Peyer's patch (tissue), 4 donors: ENCODE measurements around the gene SIGLEC7. TPM values are rescaled to one million over a fixed set of nuclear protein-coding genes. Genes with fewer than 3 reads are reported as not detected.

Source experiments
- DNase-seq, 3 donors: peaks; one replicate each; pipeline ENCODE4 v3.0.0-alpha.2; 2017 to 2019
- H3K27ac ChIP-seq, 4 donors: fragments of 200-600 bp; sonication (generic); one replicate each; pipeline ENCODE4 v1.5.1; 2016 to 2019
- H3K27me3 ChIP-seq, 2 donors: fragments of 200-600 bp; sonication (generic); one replicate each; pipeline ENCODE4 v1.5.1; 2019
- H3K36me3 ChIP-seq, 3 donors: fragments of 200-600 bp; sonication (generic); one replicate each; pipeline ENCODE4 v1.5.1; 2016 to 2019
- H3K4me1 ChIP-seq, 4 donors: fragments of 200-600 bp; sonication (generic); one replicate each; pipeline ENCODE4 v1.5.1; 2016 to 2019
- H3K4me3 ChIP-seq, 4 donors: fragments of 200-600 bp; sonication (generic); 1 replicate in 3 of 4; 2 replicates in 1 of 4; pipeline ENCODE4 v1.5.1; 2016 to 2019; ENCODE audit warnings: mild to moderate bottlenecking in 1 of 4
- H3K9me3 ChIP-seq, 4 donors: fragments of 200-600 bp; sonication (generic); one replicate each; pipeline ENCODE4 v1.5.1; 2016 to 2019; ENCODE audit warnings: mild to moderate bottlenecking in 1 of 4
- POLR2A ChIP-seq, 2 donors: fragments of 450-650 bp; IDR thresholded peaks; one replicate each; pipeline ENCODE4 v1.5.1; 2017; ENCODE audit warnings: antibody characterized with exemption in 2 of 2, mild to moderate bottlenecking in 2 of 2, moderate library complexity in 2 of 2
- total RNA-seq, 4 donors: library from RNA; depleted of rRNA; stranded (reverse); fragments of >200 nt; gene quantifications; one replicate each; pipeline ENCODE4 v1.1.0, GENCODE V29; 2016
- TF ChIP-seq, protein P1 (sequence below), 6 experiments: fragments of 450-650 bp in 4 of 6; fragments of 200-600 bp in 2 of 6; sonication (generic) in 1 of 6; IDR thresholded peaks; one replicate each; pipeline ENCODE4 v1.5.1; 2017 to 2019; ENCODE audit warnings: antibody characterized with exemption in 6 of 6, mild to moderate bottlenecking in 3 of 6, moderate library complexity in 1 of 6

The SIGLEC7 gene
- total RNA-seq, 4 donors from 2014 or later, result not detected

GRCh38 chr19:51172223-51172622 lies 30.1 kb downstream of the SIGLEC7 start:
- no peaks in the 10 kb centered on the region for H3K27me3 ChIP-seq
- no peak overlapping the region for H3K4me3 ChIP-seq
- DNase-seq, result no peak
- no peaks in the 10 kb centered on the region for H3K36me3 ChIP-seq
- no peak for TF ChIP-seq POLR2A (IDR thresholded peaks at IDR 0.05)
- TF ChIP-seq, protein P1, sequence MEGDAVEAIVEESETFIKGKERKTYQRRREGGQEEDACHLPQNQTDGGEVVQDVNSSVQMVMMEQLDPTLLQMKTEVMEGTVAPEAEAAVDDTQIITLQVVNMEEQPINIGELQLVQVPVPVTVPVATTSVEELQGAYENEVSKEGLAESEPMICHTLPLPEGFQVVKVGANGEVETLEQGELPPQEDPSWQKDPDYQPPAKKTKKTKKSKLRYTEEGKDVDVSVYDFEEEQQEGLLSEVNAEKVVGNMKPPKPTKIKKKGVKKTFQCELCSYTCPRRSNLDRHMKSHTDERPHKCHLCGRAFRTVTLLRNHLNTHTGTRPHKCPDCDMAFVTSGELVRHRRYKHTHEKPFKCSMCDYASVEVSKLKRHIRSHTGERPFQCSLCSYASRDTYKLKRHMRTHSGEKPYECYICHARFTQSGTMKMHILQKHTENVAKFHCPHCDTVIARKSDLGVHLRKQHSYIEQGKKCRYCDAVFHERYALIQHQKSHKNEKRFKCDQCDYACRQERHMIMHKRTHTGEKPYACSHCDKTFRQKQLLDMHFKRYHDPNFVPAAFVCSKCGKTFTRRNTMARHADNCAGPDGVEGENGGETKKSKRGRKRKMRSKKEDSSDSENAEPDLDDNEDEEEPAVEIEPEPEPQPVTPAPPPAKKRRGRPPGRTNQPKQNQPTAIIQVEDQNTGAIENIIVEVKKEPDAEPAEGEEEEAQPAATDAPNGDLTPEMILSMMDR (IDR thresholded peaks at IDR 0.05), result no peak
- H3K4me1 ChIP-seq, result no peaks in the 10 kb centered on the region
- no peaks in the 10 kb centered on the region for H3K9me3 ChIP-seq
- H3K27ac ChIP-seq, result no peak overlapping the region

GRCh38 chr19:51173681-51174080 lies 31.6 kb downstream of the SIGLEC7 start:
- H3K27ac ChIP-seq, result no peak overlapping the region
- no peaks in the 10 kb centered on the region for H3K27me3 ChIP-seq
- no peak overlapping the region for H3K4me3 ChIP-seq
- no peaks in the 10 kb centered on the region for H3K9me3 ChIP-seq
- no peaks in the 10 kb centered on the region for H3K36me3 ChIP-seq
- TF ChIP-seq POLR2A (IDR thresholded peaks at IDR 0.05), result no peak
- TF ChIP-seq, protein P1 (IDR thresholded peaks at IDR 0.05), result no peak
- no peaks in the 10 kb centered on the region for H3K4me1 ChIP-seq
- no peak for DNase-seq

DNA sequence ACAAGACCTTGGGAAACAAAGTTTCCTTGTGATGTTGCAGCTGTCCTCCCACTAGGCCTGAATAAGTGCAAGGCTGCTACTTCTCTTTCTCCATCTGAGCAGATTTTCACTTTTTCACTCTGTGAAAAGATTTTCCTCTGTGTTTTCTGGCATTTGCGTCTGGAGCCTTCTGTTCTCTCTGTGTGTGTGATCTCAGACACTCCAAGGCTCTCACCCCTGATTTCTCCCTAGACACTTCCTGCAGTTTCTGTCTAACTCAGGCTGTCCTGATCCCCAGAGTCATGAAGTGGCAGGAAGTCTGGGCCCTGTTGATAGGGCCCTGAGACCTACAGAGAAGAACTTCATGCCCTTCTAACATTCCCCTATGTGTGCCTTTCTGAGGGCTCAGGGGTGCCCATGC lies 37.2 kb downstream of the SIGLEC7 start:
- DNase-seq, result no peak
- no peak for TF ChIP-seq POLR2A (IDR thresholded peaks at IDR 0.05)
- TF ChIP-seq, protein P1 (IDR thresholded peaks at IDR 0.05), result no peak
- Histone ChIP-seq H3K27me3 (no peaks in the 10 kb centered on the region), H3K9me3 (no peaks in the 10 kb centered on the region), H3K4me1 (no peaks in the 10 kb centered on the region), H3K4me3 (no peak overlapping the region), H3K27ac (no peak overlapping the region), H3K36me3 (no peaks in the 10 kb centered on the region)

DNA sequence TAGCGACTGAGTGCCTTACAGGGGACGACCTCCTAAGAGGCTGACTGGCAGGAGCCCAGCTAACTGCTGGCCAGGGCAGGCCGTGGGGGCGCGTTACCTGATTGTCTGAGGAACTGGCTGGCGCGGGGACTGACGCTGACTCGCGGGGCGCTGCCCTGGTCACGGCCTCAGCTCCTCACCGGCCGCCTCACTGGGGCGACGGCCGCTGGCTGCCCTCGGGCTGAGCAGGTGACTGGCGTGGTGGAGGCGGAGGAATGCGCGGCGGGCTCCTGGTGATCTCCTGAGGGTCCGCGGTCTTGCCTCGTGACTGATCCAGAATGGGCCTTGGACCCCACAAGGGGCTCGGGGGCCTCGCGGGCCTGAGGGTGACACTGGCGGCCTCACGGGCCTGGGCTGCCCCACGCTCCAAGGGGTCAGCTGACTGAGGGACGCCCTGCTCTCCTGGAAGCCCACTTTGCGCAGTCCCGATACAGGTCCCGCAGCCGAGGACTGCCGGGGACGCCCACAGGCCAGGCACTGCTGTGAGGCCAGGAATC lies 39.3 kb downstream of the SIGLEC7 start:
- DNase-seq, result no peak
- Histone ChIP-seq H3K4me3 (no peak overlapping the region), H3K36me3 (no peaks in the 10 kb centered on the region), H3K9me3 (no peaks in the 10 kb centered on the region), H3K4me1 (no peaks in the 10 kb centered on the region), H3K27ac (no peak overlapping the region), H3K27me3 (no peaks in the 10 kb centered on the region)
- TF ChIP-seq, protein P1 (IDR thresholded peaks at IDR 0.05), result no peak
- TF ChIP-seq POLR2A (IDR thresholded peaks at IDR 0.05), result no peak

DNA sequence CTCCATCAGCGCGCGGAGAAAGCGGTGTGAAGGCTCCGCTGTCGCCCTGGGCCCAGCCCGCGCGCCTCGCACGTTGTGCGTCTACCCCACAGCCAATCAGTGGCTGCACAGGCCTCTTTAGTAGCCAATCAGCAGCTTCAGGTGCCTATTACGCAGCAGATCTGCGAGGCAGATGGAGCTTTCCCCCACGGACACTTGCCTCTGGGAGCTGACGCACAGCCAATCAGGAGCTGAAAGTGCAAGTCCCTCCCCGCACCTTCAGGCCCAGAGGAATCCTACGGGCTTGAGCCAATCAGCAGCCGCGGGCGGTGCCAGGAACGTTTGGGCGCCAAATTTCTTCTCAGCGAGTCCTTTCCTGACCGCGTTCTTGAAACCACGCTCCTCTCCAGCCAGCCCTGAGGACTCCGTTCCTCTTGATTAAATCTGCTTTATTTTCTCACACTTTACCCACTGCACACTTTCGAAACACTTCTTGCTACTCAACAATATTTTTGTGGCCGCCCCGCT lies 39.9 kb downstream of the SIGLEC7 start:
- Histone ChIP-seq H3K4me3 (no peak overlapping the region), H3K27ac (no peak overlapping the region), H3K36me3 (no peaks in the 10 kb centered on the region), H3K27me3 (no peaks in the 10 kb centered on the region), H3K4me1 (no peaks in the 10 kb centered on the region), H3K9me3 (no peaks in the 10 kb centered on the region)
- no peak for TF ChIP-seq POLR2A (IDR thresholded peaks at IDR 0.05)
- TF ChIP-seq, protein P1 (IDR thresholded peaks at IDR 0.05), result no peak
- no peak for DNase-seq

GRCh38 chr19:51183629-51184028 lies 41.5 kb downstream of the SIGLEC7 start:
- Histone ChIP-seq H3K36me3 (no peaks in the 10 kb centered on the region), H3K4me1 (no peaks in the 10 kb centered on the region), H3K4me3 (no peak overlapping the region), H3K27ac (no peak overlapping the region), H3K9me3 (no peaks in the 10 kb centered on the region), H3K27me3 (no peaks in the 10 kb centered on the region)
- DNase-seq, result no peak
- TF ChIP-seq, protein P1 (IDR thresholded peaks at IDR 0.05), result no peak
- TF ChIP-seq POLR2A (IDR thresholded peaks at IDR 0.05), result no peak
